HG02970 (cell line): ENCODE data around the gene SLF2.
"Not testable (repeated sequence)": the region's sequence is repeated elsewhere in the genome, so short reads cannot be mapped to it uniquely, and the experiment has no call there.

ENCODE experiments used
- ATAC-seq: cut with Tn5 transposase; IDR thresholded peaks from one replicate; pipeline ENCODE4 v1.9.1; 2021; ENCODE audit warnings: mild to moderate bottlenecking, moderate library complexity, moderate number of reproducible peaks; ENCODE audit not compliant: unreplicated experiment, low FRiP score

Gene SLF2

GRCh38 chr10:100878291-100878910 lies 34.4 kb upstream of the SLF2 start:
- ATAC-seq = no peak

GRCh38 chr10:100879741-100880360 lies 32.9 kb upstream of the SLF2 start:
- no peak for ATAC-seq

DNA sequence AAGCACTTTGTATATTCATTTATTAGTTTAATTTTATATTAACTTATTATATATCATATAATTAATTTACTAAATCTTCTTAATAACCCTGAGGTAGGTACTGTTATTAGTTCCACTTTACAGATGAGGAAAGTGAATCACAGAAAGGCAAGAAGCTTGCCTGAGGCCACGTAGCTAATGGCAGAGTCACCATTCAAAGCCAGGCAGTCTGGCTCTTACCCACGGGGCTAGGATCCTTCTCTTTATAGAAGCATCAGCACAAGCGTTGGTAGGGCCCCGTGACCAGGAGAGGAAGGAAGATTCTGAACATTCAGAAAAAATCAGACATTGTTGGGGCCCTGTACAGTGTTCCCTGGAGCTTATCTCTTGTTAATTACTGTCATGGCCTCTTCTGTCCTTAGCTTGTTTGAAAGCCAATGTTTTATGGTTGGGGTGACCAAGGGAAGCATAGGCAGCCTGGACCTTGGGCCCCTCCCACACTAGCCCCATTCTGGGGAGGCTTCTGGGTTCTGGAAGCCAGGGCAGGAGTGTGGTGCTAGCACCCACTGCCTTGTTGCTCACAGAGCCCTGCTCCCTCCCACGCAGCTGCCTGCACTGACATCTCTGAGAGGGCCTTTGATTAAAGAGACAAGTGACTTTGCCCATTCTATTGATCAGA lies 31.1 kb upstream of the SLF2 start:
- no peak for ATAC-seq

- no peak for ATAC-seq
These were observed 30.5 kb upstream of the SLF2 start for GRCh38 chr10:100882252-100882651.

- no peak for ATAC-seq
These were observed 30.0 kb upstream of the SLF2 start for GRCh38 chr10:100882671-100883311.

DNA sequence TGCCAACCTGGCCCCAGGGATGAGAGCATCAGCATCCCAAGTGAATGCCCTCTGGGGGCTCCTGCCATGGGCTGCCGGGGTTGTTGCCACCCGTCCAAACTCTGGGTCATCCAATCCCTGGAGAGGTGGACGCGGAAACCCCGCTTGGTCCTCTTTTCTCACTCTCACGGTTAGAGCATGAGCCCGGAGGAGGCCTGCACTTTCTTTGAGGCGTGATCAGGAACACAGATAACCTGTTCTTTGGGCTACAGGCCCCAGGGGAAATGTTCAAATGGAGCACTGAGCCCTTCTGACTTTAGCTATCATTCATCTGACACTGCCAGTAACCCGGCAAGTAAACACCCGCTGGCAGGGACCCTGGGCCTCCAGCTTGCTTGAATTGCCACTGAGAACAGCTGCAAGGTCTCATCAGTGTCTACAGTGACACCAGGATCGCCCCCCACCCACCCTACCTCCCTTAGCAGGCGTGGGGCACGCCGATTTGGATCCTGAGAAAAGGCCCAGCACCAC lies 29.4 kb upstream of the SLF2 start:
- ATAC-seq = no peak

DNA sequence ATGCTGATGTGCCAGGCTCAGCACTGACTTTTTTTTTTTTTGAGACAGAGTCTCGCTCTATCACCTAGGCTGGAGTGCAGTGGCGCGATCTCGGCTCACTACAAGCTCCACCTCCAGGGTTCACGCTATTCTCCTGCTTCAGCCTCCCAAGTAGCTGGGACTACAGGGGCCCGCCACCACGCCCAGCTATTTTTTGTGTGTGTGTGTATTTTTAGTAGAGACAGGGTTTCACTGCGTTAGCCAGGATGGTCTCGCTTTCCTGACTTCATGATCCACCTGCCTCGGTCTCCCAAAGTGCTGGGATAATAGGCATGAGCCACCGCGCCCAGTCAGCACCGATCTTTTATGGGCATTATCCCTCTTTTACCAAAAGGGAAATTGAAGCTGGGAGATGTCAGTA lies 27.2 kb upstream of the SLF2 start:
- not testable (repeated sequence) for ATAC-seq

DNA sequence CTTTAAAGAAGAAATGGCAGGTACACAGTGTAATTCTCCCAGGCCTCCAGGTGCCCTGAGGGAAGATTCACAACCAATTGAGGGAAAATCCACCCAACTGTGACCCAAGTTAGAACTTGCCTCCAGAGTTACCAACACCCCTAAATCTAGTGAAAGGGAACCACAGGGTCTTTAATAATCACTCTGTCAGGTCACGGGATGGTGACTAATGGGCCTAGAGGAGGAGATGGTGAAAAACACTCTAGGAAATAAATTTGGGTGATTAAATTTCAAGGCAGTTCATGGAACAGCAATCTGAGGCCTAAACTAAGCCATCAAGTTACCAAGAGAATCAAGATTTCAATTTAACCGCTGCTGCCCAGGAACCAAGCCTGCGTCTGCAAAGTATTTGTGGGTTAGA lies 26.7 kb upstream of the SLF2 start:
- ATAC-seq = no peak

DNA sequence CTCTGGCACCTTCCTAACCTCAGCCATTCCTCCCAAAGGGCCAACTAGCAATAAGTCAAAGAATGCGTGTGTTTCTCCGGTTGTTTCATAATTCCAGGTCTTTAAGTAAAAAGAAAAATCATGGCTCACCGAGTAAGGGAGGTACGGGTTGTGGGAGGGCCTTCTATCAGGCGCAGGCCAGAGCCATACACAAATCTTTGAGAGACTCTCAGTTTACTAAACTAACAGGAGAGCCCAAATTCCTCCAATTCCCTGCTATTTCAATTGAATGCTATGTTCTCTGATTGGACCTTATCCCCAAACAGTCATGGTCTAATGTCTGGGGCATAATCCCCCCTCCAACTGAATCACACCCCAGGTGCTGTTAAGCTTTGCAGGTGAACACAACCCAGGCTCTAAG lies 26.2 kb upstream of the SLF2 start:
- no peak for ATAC-seq

DNA sequence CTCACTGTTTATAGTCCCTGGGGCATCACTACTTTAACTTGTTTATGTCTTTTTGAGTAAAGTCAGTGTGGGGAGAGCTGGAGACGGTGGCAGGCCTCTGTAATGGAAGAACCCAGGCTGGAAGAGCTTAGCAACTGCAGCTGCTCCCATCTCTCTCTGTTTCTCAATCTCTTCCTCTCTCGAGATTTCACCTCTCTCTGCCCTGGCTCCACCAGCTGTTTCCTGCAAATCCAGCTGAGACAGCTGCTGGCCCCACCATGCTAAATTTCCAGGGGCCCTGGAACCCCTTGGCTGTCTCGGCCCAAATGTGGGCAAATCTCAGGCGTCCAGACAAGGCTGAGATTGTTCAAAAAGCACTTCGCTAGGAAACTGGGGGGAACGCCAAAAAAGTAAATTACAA lies 25.8 kb upstream of the SLF2 start:
- ATAC-seq = no peak

DNA sequence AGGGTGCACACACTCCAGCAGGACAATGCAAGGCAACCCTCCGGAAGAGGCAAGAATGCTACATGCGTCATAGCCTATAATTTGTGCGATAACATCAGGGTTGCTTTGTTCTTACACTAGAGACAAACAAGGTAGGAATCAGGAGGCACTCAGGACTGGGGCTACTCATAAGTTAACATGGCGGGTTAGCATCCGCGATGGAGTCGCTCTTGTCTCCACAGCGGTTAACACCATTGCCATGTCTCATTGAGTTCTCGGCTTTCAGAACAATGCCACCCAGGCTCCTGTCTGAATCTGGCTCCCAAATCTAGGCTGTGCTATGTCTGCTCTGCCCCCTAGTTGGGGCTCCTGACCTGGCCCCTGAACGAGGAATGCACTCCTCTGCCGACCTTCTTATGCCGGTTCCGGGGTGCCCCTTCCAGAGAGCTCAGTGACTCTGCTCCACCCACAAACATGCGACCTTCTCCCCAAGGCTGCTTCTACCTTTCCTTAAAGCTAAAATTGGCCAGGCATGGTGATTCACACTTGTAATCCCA lies 24.9 kb upstream of the SLF2 start:
- ATAC-seq = no peak

DNA sequence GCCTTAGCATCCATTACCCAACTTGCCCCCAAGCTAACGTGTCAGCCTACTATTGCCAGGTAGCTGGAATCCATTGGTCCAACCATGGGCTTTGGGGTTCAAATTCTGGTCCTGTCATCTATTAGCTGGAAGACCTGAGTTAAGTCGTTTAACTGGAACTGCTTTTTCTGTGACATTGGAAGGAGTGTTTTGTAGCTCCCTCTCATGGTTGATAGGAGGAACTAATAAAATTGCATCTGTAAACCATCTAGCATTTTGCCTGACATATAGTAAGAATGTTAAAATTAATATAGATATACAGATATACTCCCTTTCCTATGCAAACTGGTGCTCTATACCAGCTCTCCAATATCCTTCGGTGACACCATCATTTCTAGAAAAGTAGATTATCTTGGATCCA lies 23.8 kb upstream of the SLF2 start:
- no peak for ATAC-seq

DNA sequence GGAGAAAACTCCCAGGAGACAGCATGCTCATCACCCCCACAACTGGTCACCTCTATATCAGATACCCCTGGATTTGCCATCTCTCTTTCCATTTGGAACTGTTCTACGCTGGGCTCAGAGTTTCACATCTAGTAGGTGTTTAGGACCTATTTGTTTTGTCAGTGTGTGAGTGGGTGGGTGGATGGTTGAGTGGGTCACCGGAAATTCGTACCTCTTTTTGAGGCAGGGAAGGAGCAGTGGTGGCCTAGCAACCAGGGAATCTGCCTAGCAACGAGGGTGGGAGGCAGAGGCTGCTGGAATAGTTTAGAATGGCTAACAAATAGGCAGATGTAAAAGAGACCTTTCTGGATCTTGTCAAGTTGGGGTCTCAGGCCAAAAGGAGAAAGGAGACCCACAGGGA lies 23.2 kb upstream of the SLF2 start:
- no peak for ATAC-seq

- ATAC-seq = no peak
These were observed 22.6 kb upstream of the SLF2 start for GRCh38 chr10:100890141-100890672.

- ATAC-seq = no peak
These were observed 22.0 kb upstream of the SLF2 start for GRCh38 chr10:100890673-100891317.

DNA sequence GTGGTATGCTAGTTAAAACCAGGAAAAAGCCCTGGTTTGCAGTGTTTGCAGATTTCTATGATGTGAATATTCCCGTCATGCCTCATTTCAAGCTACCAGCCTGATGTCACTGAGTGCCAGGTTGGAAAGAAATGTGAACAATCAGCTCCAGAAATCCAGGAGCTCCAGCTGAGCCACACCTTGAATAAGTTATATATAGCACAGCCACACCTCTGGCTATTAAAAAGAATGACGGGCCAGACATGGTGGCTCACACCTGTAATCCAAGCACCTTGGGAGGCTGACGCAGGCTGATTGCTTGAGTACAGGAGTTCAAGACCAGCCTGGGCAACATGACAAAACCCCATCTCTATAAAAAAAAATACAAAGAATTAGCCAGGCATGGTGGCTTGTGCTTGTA lies 18.7 kb upstream of the SLF2 start:
- no peak for ATAC-seq

DNA sequence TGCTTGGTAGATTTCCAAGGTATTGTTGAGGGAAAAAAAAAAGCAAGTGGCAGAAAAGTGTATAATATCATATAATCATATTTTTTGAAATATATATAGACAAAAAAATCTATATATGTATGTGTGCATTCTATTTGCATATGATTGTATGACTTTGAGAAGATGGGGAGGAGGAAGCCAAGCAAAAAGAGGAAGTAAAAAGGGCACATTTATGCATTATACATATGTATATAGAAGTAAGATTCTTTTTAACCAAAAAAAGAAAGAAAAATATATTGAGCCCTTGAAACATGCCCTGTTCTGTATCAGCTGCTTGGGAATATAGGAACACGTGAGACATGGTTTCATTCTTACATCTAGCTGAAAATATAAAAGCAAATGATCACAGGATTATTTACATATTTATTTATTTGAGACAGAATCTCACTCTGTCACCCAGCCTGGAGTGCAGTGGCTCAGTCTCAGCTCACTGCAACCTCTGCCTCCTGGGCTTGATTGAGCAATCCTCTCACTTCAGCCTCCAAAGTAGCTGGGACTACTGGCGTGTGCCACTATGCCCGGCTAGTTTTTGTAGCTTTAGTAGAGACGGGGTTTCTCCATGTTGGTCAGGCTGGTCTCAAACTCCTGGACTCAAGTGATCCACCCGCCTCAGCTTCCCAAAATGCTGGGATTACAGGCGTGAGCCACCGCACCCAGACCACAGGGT lies 18.0 kb upstream of the SLF2 start:
- ATAC-seq = no peak

DNA sequence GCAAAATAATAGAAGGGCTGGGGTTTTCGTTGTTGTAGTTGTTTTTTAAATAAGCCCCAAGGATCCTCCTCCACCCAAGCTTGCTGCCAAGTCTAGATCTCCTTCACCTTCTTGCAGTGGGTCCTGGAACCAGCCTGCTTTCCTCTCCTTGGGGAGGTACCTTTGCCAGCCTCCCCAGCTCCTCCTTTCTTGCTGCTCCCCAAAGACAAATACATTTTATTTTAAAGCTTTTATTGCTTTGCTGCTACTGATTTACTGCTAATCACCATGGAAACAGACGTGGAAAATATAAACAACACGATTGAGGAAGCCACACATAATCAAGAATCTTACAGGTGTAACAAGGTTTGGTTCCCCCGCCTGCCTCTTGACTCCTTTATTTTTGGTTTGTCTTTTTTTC lies 17.4 kb upstream of the SLF2 start:
- no peak for ATAC-seq

GRCh38 chr10:100895896-100896295 lies 16.9 kb upstream of the SLF2 start:
- ATAC-seq = no peak
